ENCODE data around the gene PIGS.
A peak's percentile ranks its signal among the peaks of the same experiment; 100 is the strongest.

GRCh38 chr17:28575126-28575795 is 3.9 kb upstream of the PIGS start:
- TF ChIP-seq CTCF (IDR thresholded peaks at IDR 0.05; ENCODE audit: low read length): peak; percentile 22; the same call in 1 of the 2 replicates
- no peak for TF ChIP-seq EZH2 (IDR thresholded peaks at IDR 0.05; ENCODE audit: borderline replicate concordance, low read length)
